ENCODE results near the gene CORO2B.

DNA sequence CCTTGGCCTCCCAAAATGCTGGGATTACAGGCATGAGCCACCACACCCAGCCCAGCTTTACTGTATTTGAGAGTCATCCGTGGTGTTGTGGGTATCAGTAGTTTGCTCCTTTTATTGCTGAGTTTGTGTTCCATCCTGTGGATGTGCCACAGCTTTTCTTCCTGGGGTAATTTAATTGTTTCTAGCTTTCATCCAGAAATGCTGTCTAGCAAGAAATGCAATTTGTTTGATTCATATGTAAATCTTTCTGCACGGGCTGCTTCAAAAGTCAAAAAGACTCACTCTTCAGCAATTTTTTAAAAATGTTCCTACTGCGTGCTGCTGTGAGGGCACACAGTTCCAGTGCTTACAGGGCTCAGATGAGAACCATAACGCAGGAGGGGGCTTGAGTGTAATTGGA, 47.1 kb downstream of the CORO2B start:
- TF ChIP-seq YY1 (IDR thresholded peaks at IDR 0.05; ENCODE audit: insufficient read depth, insufficient read length) (no peak), ZNF274 (IDR thresholded peaks at IDR 0.05; ENCODE audit: low read depth, low read length) (no peak)

Data from NT2/D1 (cell line).